ENCODE data around the gene RAC3.

- TF ChIP-seq, protein P1, sequence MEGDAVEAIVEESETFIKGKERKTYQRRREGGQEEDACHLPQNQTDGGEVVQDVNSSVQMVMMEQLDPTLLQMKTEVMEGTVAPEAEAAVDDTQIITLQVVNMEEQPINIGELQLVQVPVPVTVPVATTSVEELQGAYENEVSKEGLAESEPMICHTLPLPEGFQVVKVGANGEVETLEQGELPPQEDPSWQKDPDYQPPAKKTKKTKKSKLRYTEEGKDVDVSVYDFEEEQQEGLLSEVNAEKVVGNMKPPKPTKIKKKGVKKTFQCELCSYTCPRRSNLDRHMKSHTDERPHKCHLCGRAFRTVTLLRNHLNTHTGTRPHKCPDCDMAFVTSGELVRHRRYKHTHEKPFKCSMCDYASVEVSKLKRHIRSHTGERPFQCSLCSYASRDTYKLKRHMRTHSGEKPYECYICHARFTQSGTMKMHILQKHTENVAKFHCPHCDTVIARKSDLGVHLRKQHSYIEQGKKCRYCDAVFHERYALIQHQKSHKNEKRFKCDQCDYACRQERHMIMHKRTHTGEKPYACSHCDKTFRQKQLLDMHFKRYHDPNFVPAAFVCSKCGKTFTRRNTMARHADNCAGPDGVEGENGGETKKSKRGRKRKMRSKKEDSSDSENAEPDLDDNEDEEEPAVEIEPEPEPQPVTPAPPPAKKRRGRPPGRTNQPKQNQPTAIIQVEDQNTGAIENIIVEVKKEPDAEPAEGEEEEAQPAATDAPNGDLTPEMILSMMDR (IDR thresholded peaks at IDR 0.05; ENCODE audit: insufficient read depth, low read length, poor library complexity, severe bottlenecking) = no peak
- no peak for TF ChIP-seq EZH2phosphoT487 (conservative IDR thresholded peaks at IDR 0.05; ENCODE audit: low read length)
These were observed 47.7 kb downstream of the RAC3 start for GRCh38 chr17:82079001-82079677.
